Left forelimb (tissue), 1 donor: ENCODE data around the gene TLCD2.
"Not testable (repeated sequence)": the region's sequence is repeated elsewhere in the genome, so short reads cannot be mapped to it uniquely, and the experiment has no call there.

Experiments
- DNase-seq: peaks from one replicate; pipeline ENCODE4 v3.0.0-alpha.2; 2018; ENCODE audit warnings: low spot score

The TLCD2 gene

GRCh38 chr17:1716076-1716911 is 6.1 kb upstream of the TLCD2 start:
- peak; percentile 100 for DNase-seq

- no peak for DNase-seq
Observed at GRCh38 chr17:1715803-1716075, 5.6 kb upstream of the TLCD2 start.

- peak; percentile 92 for DNase-seq
Observed at GRCh38 chr17:1714980-1715802, 5.0 kb upstream of the TLCD2 start.

- peak; percentile 98 for DNase-seq
Observed at GRCh38 chr17:1714427-1714979, 4.3 kb upstream of the TLCD2 start.

GRCh38 chr17:1713878-1714426 is 3.8 kb upstream of the TLCD2 start:
- peak; percentile 65 for DNase-seq

- DNase-seq, result no peak
Observed at GRCh38 chr17:1713160-1713877, 3.1 kb upstream of the TLCD2 start.

- no peak for DNase-seq
Observed at GRCh38 chr17:1712271-1712670, 2.1 kb upstream of the TLCD2 start.

GRCh38 chr17:1711804-1712203 is 1.6 kb upstream of the TLCD2 start:
- DNase-seq, result no peak

GRCh38 chr17:1710807-1711553 is 803 bp upstream of the TLCD2 start:
- DNase-seq, result no peak

GRCh38 chr17:1709403-1709951 is 700 bp downstream of the TLCD2 start:
- no peak for DNase-seq

GRCh38 chr17:1708791-1709346 is 1.3 kb downstream of the TLCD2 start:
- not testable (repeated sequence) for DNase-seq

GRCh38 chr17:1707107-1707506 is 3.1 kb downstream of the TLCD2 start:
- no peak for DNase-seq

GRCh38 chr17:1705004-1705403 is 5.2 kb downstream of the TLCD2 start:
- no peak for DNase-seq

GRCh38 chr17:1703063-1703462 is 7.1 kb downstream of the TLCD2 start:
- DNase-seq, result no peak

GRCh38 chr17:1699891-1700290 is 10.3 kb downstream of the TLCD2 start:
- DNase-seq, result not testable (repeated sequence)

- DNase-seq, result no peak
Observed at GRCh38 chr17:1697681-1698080, 12.5 kb downstream of the TLCD2 start.

- no peak for DNase-seq
Observed at GRCh38 chr17:1695365-1695764, 14.8 kb downstream of the TLCD2 start.

GRCh38 chr17:1693339-1693738 is 16.8 kb downstream of the TLCD2 start:
- no peak for DNase-seq

- DNase-seq, result no peak
Observed at GRCh38 chr17:1690544-1691221, 19.5 kb downstream of the TLCD2 start.

GRCh38 chr17:1688405-1688804 is 21.8 kb downstream of the TLCD2 start:
- DNase-seq, result not testable (repeated sequence)
